Prostate gland (tissue), 2 donors: ENCODE results near the gene GRAMD1C.

ENCODE experiments used
- POLR2A ChIP-seq: fragments of 450-650 bp; IDR thresholded peaks from one replicate; pipeline ENCODE4 v1.6.1; 2016; ENCODE audit warnings: antibody characterized with exemption, mild to moderate bottlenecking
- TF ChIP-seq, protein P1 (sequence below), 4 experiments: fragments of 200-600 bp in 2 of 4; fragments of 450-650 bp in 2 of 4; sonication (generic) in 2 of 4; IDR thresholded peaks; 1 replicate in 3 of 4; 2 replicates in 1 of 4; pipeline ENCODE4 v1.5.1; 2016 to 2019; ENCODE audit warnings: antibody characterized with exemption in 4 of 4, mild to moderate bottlenecking in 2 of 4, moderate library complexity in 2 of 4

DNA sequence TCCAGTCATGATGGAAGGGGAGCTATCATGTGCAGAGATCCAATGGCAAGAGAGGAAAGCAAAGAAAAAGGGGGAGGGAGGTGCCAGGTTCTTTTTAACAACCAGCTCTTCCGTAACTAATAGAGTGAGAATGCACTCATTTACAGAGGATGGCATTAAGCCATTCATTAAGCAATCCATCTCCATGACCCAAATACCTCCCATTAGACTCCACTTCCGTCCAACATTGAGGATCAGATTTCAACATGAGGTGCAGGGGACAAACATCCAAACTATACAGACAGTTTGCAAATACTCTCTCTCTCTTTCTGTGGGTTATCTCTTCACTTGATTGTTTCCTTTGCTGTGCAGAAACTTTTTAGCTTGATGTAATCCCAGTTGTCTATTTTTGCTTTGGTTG is 130.4 kb downstream of the GRAMD1C start:
- TF ChIP-seq, protein P1, sequence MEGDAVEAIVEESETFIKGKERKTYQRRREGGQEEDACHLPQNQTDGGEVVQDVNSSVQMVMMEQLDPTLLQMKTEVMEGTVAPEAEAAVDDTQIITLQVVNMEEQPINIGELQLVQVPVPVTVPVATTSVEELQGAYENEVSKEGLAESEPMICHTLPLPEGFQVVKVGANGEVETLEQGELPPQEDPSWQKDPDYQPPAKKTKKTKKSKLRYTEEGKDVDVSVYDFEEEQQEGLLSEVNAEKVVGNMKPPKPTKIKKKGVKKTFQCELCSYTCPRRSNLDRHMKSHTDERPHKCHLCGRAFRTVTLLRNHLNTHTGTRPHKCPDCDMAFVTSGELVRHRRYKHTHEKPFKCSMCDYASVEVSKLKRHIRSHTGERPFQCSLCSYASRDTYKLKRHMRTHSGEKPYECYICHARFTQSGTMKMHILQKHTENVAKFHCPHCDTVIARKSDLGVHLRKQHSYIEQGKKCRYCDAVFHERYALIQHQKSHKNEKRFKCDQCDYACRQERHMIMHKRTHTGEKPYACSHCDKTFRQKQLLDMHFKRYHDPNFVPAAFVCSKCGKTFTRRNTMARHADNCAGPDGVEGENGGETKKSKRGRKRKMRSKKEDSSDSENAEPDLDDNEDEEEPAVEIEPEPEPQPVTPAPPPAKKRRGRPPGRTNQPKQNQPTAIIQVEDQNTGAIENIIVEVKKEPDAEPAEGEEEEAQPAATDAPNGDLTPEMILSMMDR (IDR thresholded peaks at IDR 0.05) = no peak
- TF ChIP-seq POLR2A = no peak
